IPS-18c (cell line): Measurements from ENCODE around the gene ENPP7.
A peak's percentile ranks its signal among the peaks of the same experiment; 100 is the strongest.

Experiments used
- H3K4me3 ChIP-seq: 2 replicates; pipeline ENCODE4 v1.7.0; 2013; ENCODE audit warnings: low read depth, mild to moderate bottlenecking, low read length, moderate library complexity; ENCODE audit not compliant: insufficient read depth
- H3K9me3 ChIP-seq: one replicate; pipeline ENCODE4 v1.6.1; 2013; ENCODE audit warnings: mild to moderate bottlenecking, low read length, moderate library complexity; ENCODE audit not compliant: control insufficient read depth, insufficient read depth

The ENPP7 gene

DNA sequence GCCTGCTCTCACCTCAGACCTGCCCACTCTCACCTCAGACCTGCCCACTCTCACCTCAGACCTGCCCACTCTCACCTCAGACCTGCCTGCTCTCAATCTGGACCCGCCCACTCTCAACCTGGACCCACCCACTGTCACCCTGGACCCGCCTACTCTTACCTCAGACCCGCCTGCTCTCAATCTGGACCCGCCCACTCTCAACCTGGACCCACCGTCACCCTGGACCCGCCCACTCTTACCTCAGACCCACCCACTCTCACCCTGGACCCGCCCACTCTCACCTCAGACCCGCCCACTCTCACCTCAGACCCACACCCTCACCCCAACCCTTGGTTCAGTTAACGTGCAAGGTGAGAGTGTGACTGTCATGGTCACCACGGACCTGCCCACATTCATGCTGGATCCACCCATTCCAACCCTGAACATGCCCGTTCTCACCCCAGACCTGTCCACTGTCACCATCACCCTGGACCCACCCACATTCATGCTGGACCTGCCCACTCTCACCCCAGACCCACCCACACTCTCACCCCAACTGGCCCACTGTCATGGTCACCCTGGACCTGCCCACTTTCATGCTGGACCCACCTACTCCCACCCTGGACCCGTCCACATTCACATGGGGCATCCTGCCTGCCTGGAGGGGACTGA lies 31.2 kb upstream of the ENPP7 start:
- H3K4me3 ChIP-seq, result no peak overlapping the region
- H3K9me3 ChIP-seq, result no peaks in the 10 kb centered on the region

DNA sequence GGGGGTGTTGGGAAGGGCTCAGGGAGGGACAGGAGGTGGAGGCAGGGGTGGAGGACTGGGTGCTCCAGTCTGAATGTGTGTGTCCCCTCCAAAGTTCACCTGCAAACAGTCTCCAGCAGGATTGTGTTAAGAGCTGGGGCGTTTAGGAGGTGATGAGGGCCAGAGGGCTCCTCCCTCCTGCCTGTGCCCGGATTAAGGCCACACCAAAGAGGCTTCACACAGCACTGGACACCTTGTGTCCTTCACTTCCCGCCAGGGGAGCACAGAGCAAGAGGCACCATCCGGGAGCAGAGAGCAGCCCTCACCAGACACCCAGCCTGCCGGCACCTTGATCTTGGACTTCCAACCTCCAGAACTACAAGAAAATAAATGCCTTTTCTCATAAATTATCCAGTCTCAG lies 30.2 kb upstream of the ENPP7 start:
- Histone ChIP-seq H3K4me3 (no peak overlapping the region), H3K9me3 (no peaks in the 10 kb centered on the region)

- no peaks in the 10 kb centered on the region for H3K9me3 ChIP-seq
- no peak overlapping the region for H3K4me3 ChIP-seq
These were observed 28.7 kb upstream of the ENPP7 start for GRCh38 chr17:79702034-79702433.

GRCh38 chr17:79702550-79703236 lies 28.1 kb upstream of the ENPP7 start:
- no peak overlapping the region for H3K4me3 ChIP-seq

GRCh38 chr17:79704691-79705090 lies 26.1 kb upstream of the ENPP7 start:
- Histone ChIP-seq H3K9me3 (no peaks in the 10 kb centered on the region), H3K4me3 (no peak overlapping the region)

More at GRCh38 chr17:79702550-79703236, 28.1 kb upstream of the ENPP7 start:
- H3K9me3 ChIP-seq, result no peaks in the 10 kb centered on the region

DNA sequence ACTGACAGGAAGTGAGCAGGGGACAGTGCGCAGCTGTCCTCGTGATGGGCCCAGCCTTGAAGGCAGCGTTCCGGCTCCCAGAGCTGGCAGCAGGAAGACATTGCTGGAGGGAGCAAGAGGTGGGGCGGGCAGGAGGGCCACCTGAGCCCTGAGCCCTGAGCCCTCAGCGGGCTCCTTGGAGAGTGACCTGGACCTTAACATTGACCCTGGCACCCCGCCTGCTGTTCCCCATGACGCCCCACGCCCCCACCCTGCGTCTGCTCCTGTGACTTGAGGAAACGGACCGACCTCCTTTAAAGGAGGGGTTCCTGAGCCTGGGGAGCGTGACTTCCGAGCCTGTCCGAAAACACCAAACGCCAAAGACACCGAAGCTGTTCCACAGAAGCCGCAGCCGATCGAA lies 25.1 kb upstream of the ENPP7 start:
- no peak overlapping the region for H3K4me3 ChIP-seq
- H3K9me3 ChIP-seq, result no peaks in the 10 kb centered on the region

GRCh38 chr17:79706931-79707850 lies 23.6 kb upstream of the ENPP7 start:
- Histone ChIP-seq H3K4me3 (no peak overlapping the region), H3K9me3 (no peaks in the 10 kb centered on the region)

DNA sequence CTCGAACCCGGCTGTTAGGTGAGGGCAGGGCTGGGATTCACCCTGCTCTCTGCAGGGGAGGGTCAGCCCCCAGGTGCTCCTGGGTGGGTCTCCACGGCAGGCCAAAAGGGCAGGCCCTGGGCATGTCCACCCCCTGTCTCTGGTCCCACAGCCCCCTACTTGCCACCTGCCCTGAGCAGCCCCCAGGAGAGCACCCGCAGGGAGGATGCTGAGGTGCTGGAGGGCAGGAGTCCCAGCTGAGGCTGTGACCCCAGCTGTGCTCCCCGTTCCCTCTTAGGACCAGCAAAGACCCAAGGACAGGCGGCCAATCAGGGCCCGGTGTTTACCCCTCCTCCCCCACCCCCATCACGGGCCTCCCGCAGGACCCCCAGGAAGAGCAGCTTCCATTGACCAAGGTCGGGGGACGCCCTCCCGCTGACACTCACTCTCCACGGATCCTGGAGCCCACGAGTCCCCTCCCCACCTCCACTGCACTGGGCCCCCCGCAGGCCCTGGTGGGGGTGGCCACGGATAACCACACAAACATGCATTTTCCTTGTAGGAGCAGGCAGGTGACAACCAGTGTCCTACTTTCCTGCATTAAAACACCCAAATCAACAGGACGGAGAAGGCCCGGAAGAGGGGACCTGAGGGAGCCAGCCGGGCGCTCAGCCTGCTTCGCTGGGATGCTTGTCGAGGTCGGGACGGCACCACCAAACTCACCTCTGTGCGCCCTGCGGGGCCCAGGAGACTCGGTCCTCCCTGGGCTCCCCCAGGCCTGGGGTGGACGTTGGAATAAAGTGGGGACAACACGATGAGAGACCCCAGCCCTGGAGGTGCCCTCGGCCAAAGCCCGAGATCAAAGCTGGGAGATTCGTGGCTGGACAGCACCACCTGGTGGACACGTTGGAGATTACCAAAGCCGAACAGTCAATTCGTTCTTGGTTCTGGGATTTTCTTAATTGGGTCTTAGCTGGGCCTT lies 22.5 kb upstream of the ENPP7 start:
- Histone ChIP-seq H3K9me3 (no peaks in the 10 kb centered on the region), H3K4me3 (0 out of 2 replicates have a peak overlapping the region, but pooled peaks have one; percentile 32)

DNA sequence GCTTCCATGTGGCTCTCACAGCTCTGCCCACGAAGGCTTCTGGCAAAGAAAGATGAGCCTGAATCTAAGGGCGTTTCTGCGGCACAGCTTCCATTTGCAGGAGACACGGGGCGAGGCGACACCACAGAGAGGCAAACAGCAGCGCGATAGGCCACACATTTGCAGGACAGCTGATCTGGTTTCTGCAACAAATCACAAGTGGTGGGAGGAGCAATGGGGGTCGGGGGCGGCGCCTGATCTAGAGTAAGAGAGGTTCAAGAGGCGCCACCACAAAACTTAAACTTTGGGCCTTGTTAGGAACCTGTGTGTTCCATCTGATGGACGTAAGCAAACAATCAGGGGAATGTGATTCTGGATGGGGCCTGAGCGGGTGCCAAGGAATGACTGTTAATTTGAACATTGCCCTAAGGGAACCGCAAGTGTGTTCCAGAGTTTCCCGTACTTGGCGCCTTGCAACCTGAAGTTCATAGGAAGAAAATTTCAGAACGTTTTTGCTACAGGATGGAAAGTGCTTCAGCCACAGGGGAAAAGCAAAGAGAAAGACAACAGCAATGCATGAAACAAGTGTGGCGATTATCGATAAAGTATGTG lies 18.9 kb upstream of the ENPP7 start:
- no peak overlapping the region for H3K4me3 ChIP-seq
- H3K9me3 ChIP-seq, result no peaks in the 10 kb centered on the region

- Histone ChIP-seq H3K4me3 (no peak overlapping the region), H3K9me3 (no peaks in the 10 kb centered on the region)
These were observed 17.4 kb upstream of the ENPP7 start for GRCh38 chr17:79713391-79713790.

DNA sequence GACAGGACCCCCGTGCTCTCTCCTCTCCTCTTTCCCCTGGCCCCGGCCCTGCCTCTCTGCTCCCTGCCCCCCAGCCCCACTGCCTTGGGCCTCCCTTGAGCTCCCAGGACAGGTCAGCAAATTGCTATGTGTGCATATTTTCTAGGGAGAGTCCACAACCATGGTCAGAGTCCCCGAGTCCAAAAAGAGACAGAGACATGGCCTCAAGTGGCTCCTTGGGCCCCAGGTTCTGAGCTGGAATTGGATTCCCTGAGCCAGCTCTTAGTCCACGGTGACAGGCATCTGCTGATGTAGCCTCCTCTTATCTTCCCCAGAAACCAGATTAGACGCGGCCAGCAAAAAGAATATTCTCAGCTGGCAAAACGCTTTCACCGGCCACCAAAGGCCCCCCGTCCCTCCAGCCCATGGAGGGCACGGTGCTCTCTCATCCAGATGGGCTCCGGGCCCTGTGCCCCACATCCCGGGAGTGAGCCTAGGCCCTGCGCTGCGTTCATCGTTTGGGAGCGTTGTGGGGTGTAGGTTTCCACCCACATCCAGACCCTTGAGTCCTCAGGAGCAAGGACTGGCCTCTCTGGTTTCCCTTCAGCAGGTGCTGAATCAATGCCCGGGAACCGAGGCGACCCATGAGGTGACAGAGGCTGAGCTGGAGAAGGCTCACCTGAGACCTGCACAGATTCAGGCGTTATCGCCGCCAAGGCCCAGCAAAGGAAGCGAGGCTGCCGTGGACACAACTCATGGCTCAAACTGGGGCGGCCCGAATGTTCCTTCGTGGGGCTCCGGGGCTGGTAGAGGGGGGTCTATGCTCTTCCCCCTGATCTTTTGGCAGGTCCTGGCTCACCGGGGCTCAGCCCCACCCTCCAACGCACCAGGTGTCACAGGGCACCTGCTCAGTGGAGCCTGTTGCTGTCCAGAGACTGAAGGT lies 16.3 kb upstream of the ENPP7 start:
- Histone ChIP-seq H3K9me3 (no peaks in the 10 kb centered on the region), H3K4me3 (no peak overlapping the region)

GRCh38 chr17:79715098-79715942 lies 15.4 kb upstream of the ENPP7 start:
- no peak overlapping the region for H3K4me3 ChIP-seq
- H3K9me3 ChIP-seq, result no peaks in the 10 kb centered on the region

GRCh38 chr17:79715943-79716797 lies 14.6 kb upstream of the ENPP7 start:
- H3K9me3 ChIP-seq, result no peaks in the 10 kb centered on the region

DNA sequence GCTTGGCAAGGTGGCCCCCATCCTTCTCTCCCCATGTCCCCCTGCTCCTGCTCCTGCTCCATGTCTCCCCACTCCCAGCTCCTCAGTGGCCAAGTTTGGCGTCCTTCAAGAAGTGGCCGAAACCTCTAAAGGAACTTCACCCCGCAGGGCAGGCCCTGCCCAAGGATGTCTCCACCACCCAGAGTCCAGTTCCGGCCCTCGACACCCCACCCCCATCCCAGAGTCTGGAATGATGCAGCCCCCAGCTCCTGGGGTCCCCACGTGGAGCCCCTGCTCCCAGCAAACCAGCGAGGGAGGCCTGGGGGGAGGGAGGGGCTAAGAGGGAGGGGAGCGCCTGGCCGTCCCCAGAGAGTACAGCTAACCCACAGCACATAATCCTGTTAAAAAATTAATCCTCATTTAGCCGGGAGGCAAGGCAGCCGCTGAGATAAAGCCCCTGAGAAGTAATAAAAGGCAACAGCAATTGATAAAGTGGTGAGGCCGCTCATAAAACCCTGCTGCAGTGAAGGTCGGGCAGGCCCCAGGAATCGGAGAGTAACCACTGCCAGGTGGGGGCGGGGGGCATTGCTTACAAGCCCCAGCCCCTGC lies 9.9 kb upstream of the ENPP7 start:
- Histone ChIP-seq H3K4me3 (no peak overlapping the region), H3K9me3 (no peaks in the 10 kb centered on the region)

More at GRCh38 chr17:79715943-79716797, 14.6 kb upstream of the ENPP7 start:
- H3K4me3 ChIP-seq, result no peak overlapping the region
